Measurements from ENCODE around the gene IL22RA2. TPM values are rescaled to one million over a fixed set of nuclear protein-coding genes. Genes with fewer than 3 reads are reported as not detected.

The IL22RA2 gene
- polyA plus RNA-seq, 1 donor (not counting 4 experiments of a cell fraction or from before 2014, with no cell fraction given) = 0.03 TPM

DNA sequence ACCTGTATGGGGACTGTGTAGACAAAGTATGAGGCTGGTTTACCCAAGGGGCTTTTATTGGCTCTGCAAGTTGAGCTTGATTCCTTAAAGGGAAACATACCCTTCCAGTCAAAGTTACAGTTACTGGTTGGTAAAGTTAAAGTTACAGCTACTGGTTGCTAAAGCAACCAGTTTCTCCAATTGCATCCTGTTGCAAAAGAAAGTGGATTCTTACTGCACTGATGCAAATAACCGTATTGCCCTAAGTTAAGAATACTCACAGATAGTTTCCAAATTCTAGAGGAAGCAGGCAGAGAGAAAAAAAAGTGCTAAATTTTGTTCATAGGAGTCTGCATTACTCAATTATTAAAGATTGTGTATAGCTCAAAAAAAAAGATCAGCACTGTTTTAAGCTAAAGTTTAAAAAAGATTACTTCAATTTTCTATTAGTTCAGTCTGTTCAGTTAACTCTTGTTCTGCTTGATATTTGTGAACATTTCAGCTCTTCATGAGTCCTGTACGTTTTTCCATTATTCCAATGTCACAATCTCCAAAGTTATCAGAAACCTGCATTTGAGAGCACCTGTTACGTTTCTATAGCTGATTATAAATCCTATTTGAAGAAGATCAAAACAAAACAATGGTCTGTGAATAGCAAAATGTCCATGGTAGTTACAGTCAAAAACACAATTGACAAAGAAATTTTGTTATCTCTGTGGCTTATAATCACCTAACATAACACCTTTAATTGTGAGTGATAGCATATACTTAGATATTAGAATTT is 8.6 kb upstream of the IL22RA2 start:
- Histone ChIP-seq H2AFZ (ENCODE audit: control insufficient read depth, low read length) (no peak overlapping the region), H3K9me3 (ENCODE audit: control insufficient read depth, low read depth, low read length) (peaks cover 6% of the 10 kb centered on the region), H4K20me1 (ENCODE audit: control insufficient read depth, extremely low read depth, insufficient read depth, low read length) (no peaks in the 10 kb centered on the region), H3K79me2 (ENCODE audit: control insufficient read depth, insufficient read depth, low read length) (no peaks in the 10 kb centered on the region), H3K9ac (ENCODE audit: control insufficient read depth, extremely low read depth, insufficient read depth, low read length) (no peak overlapping the region), H3K27ac (ENCODE audit: control insufficient read depth, insufficient read depth, low read length) (no peak overlapping the region), H3K4me1 (ENCODE audit: control insufficient read depth, extremely low read depth, insufficient read depth, low read length) (peaks cover 11% of the 10 kb centered on the region), H3K4me2 (ENCODE audit: control insufficient read depth, extremely low read depth, insufficient read depth, low read depth, low read length) (no peak overlapping the region), H3K4me3 (ENCODE audit: control insufficient read depth in 2 of 3, extremely low read depth in 1 of 3, insufficient read depth in 2 of 3, low read depth in 1 of 3, low read length in 3 of 3) (no peak overlapping the region), H3K36me3 (ENCODE audit: control insufficient read depth in 2 of 2, extremely low read depth in 1 of 2, insufficient read depth in 2 of 2, low read length in 2 of 2) (no peaks in the 10 kb centered on the region), H3K27me3 (ENCODE audit: control insufficient read depth, extremely low read depth, insufficient read depth, low read length) (no peaks in the 10 kb centered on the region), H3K9me1 (ENCODE audit: control insufficient read depth, extremely low read depth, insufficient read depth, low read length) (no peaks in the 10 kb centered on the region)
- TF ChIP-seq EZH2 (IDR thresholded peaks at IDR 0.05; ENCODE audit: low read length) = no peak
- TF ChIP-seq, protein P1, sequence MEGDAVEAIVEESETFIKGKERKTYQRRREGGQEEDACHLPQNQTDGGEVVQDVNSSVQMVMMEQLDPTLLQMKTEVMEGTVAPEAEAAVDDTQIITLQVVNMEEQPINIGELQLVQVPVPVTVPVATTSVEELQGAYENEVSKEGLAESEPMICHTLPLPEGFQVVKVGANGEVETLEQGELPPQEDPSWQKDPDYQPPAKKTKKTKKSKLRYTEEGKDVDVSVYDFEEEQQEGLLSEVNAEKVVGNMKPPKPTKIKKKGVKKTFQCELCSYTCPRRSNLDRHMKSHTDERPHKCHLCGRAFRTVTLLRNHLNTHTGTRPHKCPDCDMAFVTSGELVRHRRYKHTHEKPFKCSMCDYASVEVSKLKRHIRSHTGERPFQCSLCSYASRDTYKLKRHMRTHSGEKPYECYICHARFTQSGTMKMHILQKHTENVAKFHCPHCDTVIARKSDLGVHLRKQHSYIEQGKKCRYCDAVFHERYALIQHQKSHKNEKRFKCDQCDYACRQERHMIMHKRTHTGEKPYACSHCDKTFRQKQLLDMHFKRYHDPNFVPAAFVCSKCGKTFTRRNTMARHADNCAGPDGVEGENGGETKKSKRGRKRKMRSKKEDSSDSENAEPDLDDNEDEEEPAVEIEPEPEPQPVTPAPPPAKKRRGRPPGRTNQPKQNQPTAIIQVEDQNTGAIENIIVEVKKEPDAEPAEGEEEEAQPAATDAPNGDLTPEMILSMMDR (optimal IDR thresholded peaks at IDR 0.05 in 1 of 3, IDR thresholded peaks at IDR 0.05 in 1 of 3, conservative IDR thresholded peaks at IDR 0.05 in 1 of 3; ENCODE audit: extremely low read depth in 1 of 3, insufficient read depth in 2 of 3, low read length in 3 of 3) = no peak
- dilution Hi-C loops (cut with MboI; ENCODE audit: extremely low pct_ligation_motif_present, low sequenced_read_pairs) = no loop called here
- FAIRE-seq (no peak), DNase-seq (ENCODE audit: low read depth, low spot score) (no peak)

- Histone ChIP-seq H3K4me2 (ENCODE audit: control insufficient read depth, extremely low read depth, insufficient read depth, low read depth, low read length) (no peak overlapping the region), H3K9me1 (ENCODE audit: control insufficient read depth, extremely low read depth, insufficient read depth, low read length) (no peaks in the 10 kb centered on the region), H4K20me1 (ENCODE audit: control insufficient read depth, extremely low read depth, insufficient read depth, low read length) (no peaks in the 10 kb centered on the region), H3K27me3 (ENCODE audit: control insufficient read depth, extremely low read depth, insufficient read depth, low read length) (no peaks in the 10 kb centered on the region), H3K9ac (ENCODE audit: control insufficient read depth, extremely low read depth, insufficient read depth, low read length) (no peak overlapping the region), H3K4me3 (ENCODE audit: control insufficient read depth in 2 of 3, extremely low read depth in 1 of 3, insufficient read depth in 2 of 3, low read depth in 1 of 3, low read length in 3 of 3) (no peak overlapping the region), H3K9me3 (ENCODE audit: control insufficient read depth, low read depth, low read length) (no peaks in the 10 kb centered on the region), H3K27ac (ENCODE audit: control insufficient read depth, insufficient read depth, low read length) (no peak overlapping the region), H2AFZ (ENCODE audit: control insufficient read depth, low read length) (no peak overlapping the region), H3K79me2 (ENCODE audit: control insufficient read depth, insufficient read depth, low read length) (no peaks in the 10 kb centered on the region), H3K36me3 (ENCODE audit: control insufficient read depth in 2 of 2, extremely low read depth in 1 of 2, insufficient read depth in 2 of 2, low read length in 2 of 2) (no peaks in the 10 kb centered on the region), H3K4me1 (ENCODE audit: control insufficient read depth, extremely low read depth, insufficient read depth, low read length) (peaks cover 11% of the 10 kb centered on the region)
- TF ChIP-seq, protein P1 (optimal IDR thresholded peaks at IDR 0.05 in 1 of 3, IDR thresholded peaks at IDR 0.05 in 1 of 3, conservative IDR thresholded peaks at IDR 0.05 in 1 of 3; ENCODE audit: extremely low read depth in 1 of 3, insufficient read depth in 2 of 3, low read length in 3 of 3) = no peak
- no peak for FAIRE-seq
- DNase-seq (ENCODE audit: low read depth, low spot score) = no peak
- dilution Hi-C loops (cut with MboI; ENCODE audit: extremely low pct_ligation_motif_present, low sequenced_read_pairs) = no loop called here
These were observed 4.2 kb upstream of the IL22RA2 start for GRCh38 chr6:137177611-137178010.
